Stomach (tissue), 9 donors: Measurements from ENCODE around the gene DNAL4. TPM values are rescaled to one million over a fixed set of nuclear protein-coding genes. Genes with fewer than 3 reads are reported as not detected.

Source experiments
- DNase-seq, 2 donors: peaks; one replicate each; pipeline versions ENCODE4 v3.0.0 to v3.0.0-alpha.2; 2013 to 2019
- H3K27ac ChIP-seq, 5 donors: fragments of 200-600 bp in 4 of 5; sonication (generic) in 4 of 5; one replicate each; pipeline ENCODE4 v1.5.1; 2013 to 2019; ENCODE audit warnings: mild to moderate bottlenecking in 1 of 5, moderate library complexity in 1 of 5
- H3K27me3 ChIP-seq, 3 donors: fragments of 200-600 bp; sonication (generic); one replicate each; pipeline ENCODE4 v1.5.1; 2017 to 2019; ENCODE audit warnings: mixed run types in 1 of 3
- H3K36me3 ChIP-seq, 4 donors: fragments of 200-600 bp; sonication (generic); 1 replicate in 3 of 4; 2 replicates in 1 of 4; pipeline ENCODE4 v1.5.1; 2016 to 2019
- H3K4me1 ChIP-seq, 4 donors: fragments of 200-600 bp; sonication (generic); one replicate each; pipeline ENCODE4 v1.5.1; 2016 to 2019
- H3K4me3 ChIP-seq, 4 donors: fragments of 200-600 bp; sonication (generic) in 3 of 4; one replicate each; pipeline ENCODE4 v1.5.1; 2016 to 2019; ENCODE audit warnings: mild to moderate bottlenecking in 1 of 4
- H3K9me3 ChIP-seq, 4 donors: fragments of 200-600 bp; sonication (generic); one replicate each; pipeline ENCODE4 v1.5.1; 2016 to 2019
- EP300 ChIP-seq: sonication (generic); formaldehyde crosslinking; IDR thresholded peaks from one replicate; pipeline ENCODE4 v1.6.1; 2017; ENCODE audit warnings: antibody characterized with exemption
- POLR2A ChIP-seq, 4 donors: fragments of 450-650 bp; IDR thresholded peaks; one replicate each; pipeline ENCODE4 v1.6.1; 2016; ENCODE audit warnings: antibody characterized with exemption in 4 of 4, control low read depth in 2 of 4, mild to moderate bottlenecking in 1 of 4, moderate library complexity in 1 of 4
- POLR2AphosphoS5 ChIP-seq, 3 donors: sonication (generic); formaldehyde crosslinking; IDR thresholded peaks; one replicate each; pipeline ENCODE4 v1.6.1; 2016; ENCODE audit warnings: antibody characterized with exemption in 3 of 3
- WGBS, 5 donors: extraction: QIAGEN DNeasy Blood & Tissue Kit in 3 of 5; methylation state at CpG; one replicate each; pipeline versions ENCODE4 v1.1.5 to v1.1.7; 2013 to 2018; 5-methylcytosine and 5-hydroxymethylcytosine counted together
- intact Hi-C: fragments of 100-400 bp; cut with DNase I; formaldehyde crosslinking; loops from one replicate; pipeline ENCODE4 v1.15.1; 2023; ENCODE audit warnings: low total_unique reads
- polyA plus RNA-seq, 3 donors: library from polyadenylated mRNA; stranded (reverse); fragments of 200-250 nt; gene quantifications; one replicate each; pipeline ENCODE4 v1.2.3, GENCODE V29; 2013
- total RNA-seq, 5 donors: library from RNA; depleted of rRNA; stranded (reverse); fragments of >200 nt; gene quantifications; one replicate each; pipeline versions ENCODE4 v1.1.0 to v1.2.3, GENCODE V29; 2014 to 2016
- TF ChIP-seq, protein P1 (sequence below), 7 experiments: fragments of 450-650 bp in 4 of 7; fragments of 200-600 bp in 3 of 7; sonication (generic) in 3 of 7; IDR thresholded peaks; one replicate each; pipeline ENCODE4 v1.5.1; 2016 to 2019; ENCODE audit warnings: antibody characterized with exemption in 7 of 7, control low read depth in 2 of 7, mild to moderate bottlenecking in 1 of 7
- donor health status: healthy with polysubstance abuse.
- donor health status: Bipolar disorder and iron deficiency.
- donor health status: healthy.

Gene DNAL4
- total and polyA plus RNA-seq, 8 donors = 0.58 to 33.0 (median 15.9) TPM

DNA sequence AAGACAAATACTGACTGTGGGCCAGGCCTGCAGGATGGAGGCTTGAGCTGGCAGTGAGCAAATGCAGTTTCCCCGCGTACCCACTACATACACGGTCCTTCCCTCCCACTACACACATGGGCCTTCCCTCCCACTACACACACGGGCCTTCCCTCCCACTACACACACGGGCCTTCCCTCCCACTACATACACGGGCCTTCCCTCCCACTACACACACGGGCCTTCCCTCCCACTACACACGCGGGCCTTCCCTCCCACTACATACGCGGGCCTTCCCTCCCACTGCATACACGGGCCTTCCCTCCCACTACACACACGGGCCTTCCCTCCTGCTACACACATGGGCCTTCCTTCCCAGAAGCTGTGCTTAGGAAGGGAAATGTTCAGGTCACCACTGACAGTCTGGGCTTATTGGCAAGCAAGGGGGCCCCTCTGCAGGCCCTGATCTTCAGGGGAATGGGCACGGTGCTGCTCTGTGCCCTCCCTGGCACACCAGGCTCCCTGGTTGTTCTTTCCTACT lies 10.8 kb downstream of the DNAL4 start:
- 62 to 72% (median 68%) methylated on average over 14 of the region's 14 CpGs for WGBS, 5 donors
- intact Hi-C loops = no loop called here
- Histone ChIP-seq H3K36me3 (peaks cover 3 to 45% (median 38%) of the 10 kb centered on the region in 4 donors), H3K4me1 (peaks cover 0 to 35% (median 23%) of the 10 kb centered on the region in 4 donors), H3K27me3 (no peaks in the 10 kb centered on the region), H3K4me3 (no peak overlapping the region), H3K9me3 (no peaks in the 10 kb centered on the region), H3K27ac (no peak overlapping the region)
- TF ChIP-seq POLR2A (IDR thresholded peaks at IDR 0.05) (no peak), POLR2AphosphoS5 (IDR thresholded peaks at IDR 0.05) (no peak)
- no peak for DNase-seq

DNA sequence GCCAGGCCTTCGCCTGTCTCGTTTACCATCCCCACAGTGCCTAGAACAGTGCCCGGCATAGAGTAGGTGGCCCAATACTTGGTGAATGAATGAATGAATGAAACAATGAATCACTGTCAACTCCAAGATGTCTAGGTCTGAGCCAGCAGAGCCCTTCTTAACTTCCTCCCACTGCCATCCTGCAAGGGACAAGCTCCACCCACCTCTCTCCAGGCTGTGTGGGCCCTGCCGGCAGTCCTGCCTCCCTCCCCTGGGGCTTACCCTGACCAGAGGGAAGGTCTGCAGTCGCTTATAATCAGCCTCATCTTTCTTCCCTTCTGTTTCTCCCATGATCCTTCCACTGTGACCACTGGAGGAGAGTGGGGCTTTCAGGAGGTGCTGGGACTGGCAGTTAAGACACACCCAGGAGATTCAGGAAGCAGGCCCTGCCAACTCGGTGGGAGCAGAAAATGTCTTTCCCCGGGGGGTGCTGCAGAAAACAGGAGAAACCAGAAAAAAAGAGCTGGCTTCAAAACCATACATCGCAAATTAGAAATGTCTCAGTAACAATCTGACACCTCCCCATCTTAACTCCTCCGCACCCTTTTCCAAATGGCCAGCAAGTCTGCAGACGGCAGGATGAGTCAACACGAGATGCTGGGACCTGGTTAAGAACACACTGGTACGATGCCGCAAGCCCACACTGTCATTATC lies 11.4 kb downstream of the DNAL4 start:
- Histone ChIP-seq H3K27me3 (no peaks in the 10 kb centered on the region), H3K27ac (no peak overlapping the region), H3K4me3 (no peak overlapping the region), H3K9me3 (no peaks in the 10 kb centered on the region), H3K4me1 (peaks cover 0 to 29% (median 16%) of the 10 kb centered on the region in 4 donors), H3K36me3 (peaks cover 3 to 51% (median 42%) of the 10 kb centered on the region in 4 donors)
- no peak for DNase-seq
- 68 to 82% (median 76%) methylated on average over 13 of the region's 13 CpGs for WGBS, 5 donors
- no peak for TF ChIP-seq EP300
- no peak for TF ChIP-seq POLR2A (IDR thresholded peaks at IDR 0.05)
- TF ChIP-seq, protein P1, sequence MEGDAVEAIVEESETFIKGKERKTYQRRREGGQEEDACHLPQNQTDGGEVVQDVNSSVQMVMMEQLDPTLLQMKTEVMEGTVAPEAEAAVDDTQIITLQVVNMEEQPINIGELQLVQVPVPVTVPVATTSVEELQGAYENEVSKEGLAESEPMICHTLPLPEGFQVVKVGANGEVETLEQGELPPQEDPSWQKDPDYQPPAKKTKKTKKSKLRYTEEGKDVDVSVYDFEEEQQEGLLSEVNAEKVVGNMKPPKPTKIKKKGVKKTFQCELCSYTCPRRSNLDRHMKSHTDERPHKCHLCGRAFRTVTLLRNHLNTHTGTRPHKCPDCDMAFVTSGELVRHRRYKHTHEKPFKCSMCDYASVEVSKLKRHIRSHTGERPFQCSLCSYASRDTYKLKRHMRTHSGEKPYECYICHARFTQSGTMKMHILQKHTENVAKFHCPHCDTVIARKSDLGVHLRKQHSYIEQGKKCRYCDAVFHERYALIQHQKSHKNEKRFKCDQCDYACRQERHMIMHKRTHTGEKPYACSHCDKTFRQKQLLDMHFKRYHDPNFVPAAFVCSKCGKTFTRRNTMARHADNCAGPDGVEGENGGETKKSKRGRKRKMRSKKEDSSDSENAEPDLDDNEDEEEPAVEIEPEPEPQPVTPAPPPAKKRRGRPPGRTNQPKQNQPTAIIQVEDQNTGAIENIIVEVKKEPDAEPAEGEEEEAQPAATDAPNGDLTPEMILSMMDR (IDR thresholded peaks at IDR 0.05) = no peak
- TF ChIP-seq POLR2AphosphoS5 (IDR thresholded peaks at IDR 0.05) = no peak
- intact Hi-C loops = no loop called here

- WGBS, 5 donors = 81 to 94% (median 90%) methylated on average over 13 of the region's 13 CpGs
- Histone ChIP-seq H3K36me3 (peaks cover 3 to 57% (median 44%) of the 10 kb centered on the region in 4 donors), H3K27me3 (no peaks in the 10 kb centered on the region), H3K4me3 (no peak overlapping the region), H3K4me1 (peaks cover 0 to 18% (median 6%) of the 10 kb centered on the region in 4 donors), H3K27ac (no peak overlapping the region), H3K9me3 (no peaks in the 10 kb centered on the region)
- intact Hi-C loops = no loop called here
- DNase-seq = no peak
- TF ChIP-seq EP300 (no peak), POLR2A (IDR thresholded peaks at IDR 0.05) (no peak), POLR2AphosphoS5 (IDR thresholded peaks at IDR 0.05) (no peak)
- TF ChIP-seq, protein P1 (IDR thresholded peaks at IDR 0.05) = no peak
Observed at GRCh38 chr22:38781033-38781432, 12.9 kb downstream of the DNAL4 start.

DNA sequence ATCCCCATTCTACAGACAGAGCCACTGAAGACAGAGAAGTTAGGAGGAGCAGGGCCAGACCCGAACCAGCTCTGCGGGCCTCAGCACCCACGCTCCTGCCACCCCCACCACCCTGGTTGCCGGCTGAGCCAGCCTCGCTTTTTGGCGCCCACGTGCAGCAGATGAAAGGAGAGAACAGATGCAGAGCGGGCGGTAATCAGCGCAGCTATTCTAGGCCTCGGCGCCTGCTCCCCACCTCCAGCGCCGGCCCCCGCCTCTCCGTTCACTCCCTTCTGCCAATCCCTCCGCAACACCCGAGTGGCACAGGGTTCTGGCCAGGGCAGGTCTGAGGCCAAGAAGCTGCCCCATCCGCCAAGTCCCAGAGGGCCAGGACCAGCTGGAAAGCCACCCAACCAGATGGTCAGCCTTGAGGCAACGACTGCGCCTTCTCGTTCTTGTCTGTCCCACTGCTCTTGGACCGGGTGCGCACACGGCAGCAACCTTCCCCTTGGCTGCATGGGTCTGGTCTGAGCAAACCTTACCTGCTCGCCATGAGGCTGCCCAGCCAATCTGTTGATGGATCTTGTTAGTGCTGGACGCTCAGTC lies 16.8 kb downstream of the DNAL4 start:
- intact Hi-C loops = loop anchor here (10.0 kb wide), 1 partner anchor 78 kb away; no protein-coding TSS in a partner anchor
- Histone ChIP-seq H3K27me3 (no peaks in the 10 kb centered on the region), H3K4me3 (no peak overlapping the region), H3K9me3 (no peaks in the 10 kb centered on the region), H3K36me3 (peaks cover 3 to 52% (median 40%) of the 10 kb centered on the region in 4 donors), H3K4me1 (no peaks in the 10 kb centered on the region), H3K27ac (no peak overlapping the region)
- no peak for DNase-seq
- WGBS, 5 donors = 87 to 91% (median 90%) methylated on average over 20 to 27 of the region's 27 CpGs
- TF ChIP-seq POLR2A (IDR thresholded peaks at IDR 0.05) (no peak), POLR2AphosphoS5 (IDR thresholded peaks at IDR 0.05) (no peak), EP300 (no peak)
- TF ChIP-seq, protein P1 (IDR thresholded peaks at IDR 0.05) = no peak
